SK-N-SH (cell line): ENCODE measurements around the gene RFNG. TPM values are rescaled to one million over a fixed set of nuclear protein-coding genes. Genes with fewer than 3 reads are reported as not detected.
A peak's percentile ranks its signal among the peaks of the same experiment; 100 is the strongest.

Experiments used
- CTCF ChIA-PET: fragments of 300-600, 350-600 bp; formaldehyde crosslinking; extraction: SDS; loops from one replicate; lab custom pipeline; 2021; lab: Yijun Ruan, JAX
- POLR2A ChIA-PET: fragments of 350-600 bp; sonication (Branson Sonifier 250); formaldehyde crosslinking; extraction: SDS; loops from one replicate; lab custom pipeline; 2020; ENCODE audit warnings: antibody characterized with exemption, inconsistent platforms; lab: Yijun Ruan, JAX
- DNase-seq: peaks from one replicate; pipeline ENCODE4 v3.0.0; 2012
- H2AFZ ChIP-seq: fragments of 200-600 bp; sonication (generic); 2 replicates; pipeline ENCODE4 v1.8.1; 2016; ENCODE audit warnings: antibody characterized with exemption, mild to moderate bottlenecking, low read depth
- H3F3A ChIP-seq: fragments of 200-600 bp; sonication (generic); replicated peaks from 2 replicates; pipeline ENCODE3; 2016; ENCODE audit warnings: antibody characterized with exemption, mild to moderate bottlenecking; ENCODE audit not compliant: insufficient read depth
- H3K27ac ChIP-seq, 2 experiments: fragments of 200-500 bp in 1 of 2; fragments of 200-600 bp in 1 of 2; sonication (Bioruptor generic) in 1 of 2; sonication (generic), shearing (Covaris generic) in 1 of 2; 2 replicates each; pipeline versions ENCODE4 v1.5.1 to v1.6.1; 2014 to 2016; ENCODE audit warnings: low read depth in 2 of 2, inconsistent platforms in 1 of 2, low read length in 1 of 2, mild to moderate bottlenecking in 1 of 2, mixed read lengths in 1 of 2
- H3K27me3 ChIP-seq: fragments of 200-600 bp; sonication (generic), shearing (Covaris generic); 2 replicates; pipeline ENCODE4 v1.6.1; 2016; ENCODE audit warnings: mixed run types; ENCODE audit not compliant: insufficient read depth
- H3K36me3 ChIP-seq, 2 experiments: fragments of 200-500 bp in 1 of 2; fragments of 200-600 bp in 1 of 2; sonication (Bioruptor generic) in 1 of 2; sonication (generic) in 1 of 2; replicated peaks in 1 of 2; 2 replicates each; pipeline versions ENCODE3 to v1.5.1; 2014 to 2016; ENCODE audit warnings: low read length in 1 of 2, mild to moderate bottlenecking in 1 of 2; ENCODE audit not compliant: insufficient read depth in 2 of 2, control insufficient read depth in 1 of 2
- H3K4me1 ChIP-seq, 2 experiments: fragments of 200-500 bp in 1 of 2; fragments of 200-600 bp in 1 of 2; sonication (Bioruptor generic) in 1 of 2; sonication (generic), shearing (Covaris generic) in 1 of 2; 2 replicates each; pipeline versions ENCODE4 v1.5.1 to v1.6.1; 2014 to 2016; ENCODE audit warnings: low read depth in 1 of 2, low read length in 1 of 2, mixed run types in 1 of 2; ENCODE audit not compliant: insufficient read depth in 2 of 2, control insufficient read depth in 1 of 2
- H3K4me2 ChIP-seq: fragments of 200-600 bp; sonication (generic), shearing (Covaris generic); 2 replicates; pipeline ENCODE4 v1.6.1; 2017; ENCODE audit warnings: mixed run types
- H3K4me3 ChIP-seq, 2 experiments: fragments of 200-500 bp in 1 of 2; fragments of 200-600 bp in 1 of 2; sonication (Bioruptor generic) in 1 of 2; sonication (generic), shearing (Covaris generic) in 1 of 2; 2 replicates each; pipeline versions ENCODE4 v1.5.1 to v1.8.1; 2014 to 2016; ENCODE audit warnings: low read depth in 2 of 2, inconsistent platforms in 1 of 2, low read length in 1 of 2, mild to moderate bottlenecking in 1 of 2, mixed read lengths in 1 of 2, moderate library complexity in 1 of 2
- H3K79me2 ChIP-seq: fragments of 200-600 bp; sonication (generic); 2 replicates; pipeline ENCODE4 v1.8.1; 2017; ENCODE audit warnings: mild to moderate bottlenecking; ENCODE audit not compliant: insufficient read depth
- H3K9ac ChIP-seq: fragments of 200-600 bp; sonication (generic); 2 replicates; pipeline ENCODE4 v1.6.1; 2017; ENCODE audit warnings: mixed run types
- H3K9me2 ChIP-seq: fragments of 200-600 bp; sonication (generic); 2 replicates; pipeline ENCODE4 v1.6.1; 2017; ENCODE audit warnings: mixed run types
- H3K9me3 ChIP-seq: fragments of 200-600 bp; sonication (generic); 2 replicates; pipeline ENCODE4 v1.6.1; 2017; ENCODE audit warnings: mixed run types, mild to moderate bottlenecking, moderate library complexity
- H4K20me1 ChIP-seq: fragments of 200-600 bp; sonication (generic); 2 replicates; pipeline ENCODE4 v1.6.1; 2017; ENCODE audit warnings: mild to moderate bottlenecking, mixed run types; ENCODE audit not compliant: insufficient read depth
- FOSL2 ChIP-seq: IDR thresholded peaks from 2 replicates; pipeline ENCODE4 v1.4.0; 2012; ENCODE audit warnings: low read depth, mild to moderate bottlenecking, moderate library complexity, borderline replicate concordance
- FOXJ3 ChIP-seq: sonication (generic); formaldehyde crosslinking; IDR thresholded peaks from 2 replicates; pipeline ENCODE4 v1.5.1; 2020; ENCODE audit warnings: mild to moderate bottlenecking, missing genetic modification reagents
- GABPA ChIP-seq: IDR thresholded peaks from 2 replicates; pipeline ENCODE4 v1.4.0; 2012; ENCODE audit warnings: low read depth, mild to moderate bottlenecking
- GATA2 ChIP-seq: sonication (generic); formaldehyde crosslinking; IDR thresholded peaks from 2 replicates; pipeline ENCODE4 v1.5.0; 2020; ENCODE audit warnings: mild to moderate bottlenecking, missing genetic modification reagents
- MEF2A ChIP-seq: IDR thresholded peaks from 2 replicates; pipeline ENCODE4 v1.4.0; 2012; ENCODE audit warnings: low read depth, borderline replicate concordance
- MXI1 ChIP-seq: IDR thresholded peaks from 2 replicates; pipeline ENCODE4 v1.6.1; 2012; ENCODE audit warnings: mild to moderate bottlenecking, low read depth, low read length, improper control_type of control experiment
- NRF1 ChIP-seq: IDR thresholded peaks from 2 replicates; pipeline ENCODE4 v1.6.1; 2012; ENCODE audit warnings: low read depth, mild to moderate bottlenecking, low read length
- POLR2AphosphoS5 ChIP-seq: IDR thresholded peaks from 2 replicates; pipeline ENCODE4 v1.6.1; 2012; ENCODE audit warnings: low read depth, low read length
- RFX5 ChIP-seq: IDR thresholded peaks from 2 replicates; pipeline ENCODE4 v1.6.1; 2012; ENCODE audit warnings: mild to moderate bottlenecking, improper control_type of control experiment, low read length
- RXRA ChIP-seq: IDR thresholded peaks from 2 replicates; pipeline ENCODE4 v1.4.0; 2012; ENCODE audit warnings: low read depth, mild to moderate bottlenecking, borderline replicate concordance
- SIN3A ChIP-seq: IDR thresholded peaks from 2 replicates; pipeline ENCODE4 v1.6.1; 2012; ENCODE audit warnings: low read depth, mild to moderate bottlenecking, low read length, moderate library complexity, borderline replicate concordance
- TAF1 ChIP-seq: IDR thresholded peaks from 2 replicates; pipeline ENCODE4 v1.6.1; 2012; ENCODE audit warnings: low read depth, mild to moderate bottlenecking, low read length, moderate library complexity, borderline replicate concordance
- TCF12 ChIP-seq: IDR thresholded peaks from 2 replicates; pipeline ENCODE4 v1.4.0; 2012
- WGBS: methylation state at CpG from one replicate; pipeline ENCODE4 v1.1.6; 2017; ENCODE audit warnings: low lambda C conversion rate; 5-methylcytosine and 5-hydroxymethylcytosine counted together
- polyA plus RNA-seq, 3 experiments: library from polyadenylated mRNA; depleted of rRNA; stranded (reverse); fragments of >200 nt; gene quantifications; 2 replicates each; pipeline ENCODE4 v1.2.3, GENCODE V29; 2012
- TF ChIP-seq, protein P1 (sequence below): fragments of 200-600 bp; sonication (generic); IDR thresholded peaks from 2 replicates; pipeline ENCODE4 v1.6.1; 2017; ENCODE audit warnings: antibody characterized with exemption, mild to moderate bottlenecking, moderate library complexity
- TF ChIP-seq, protein P2 (sequence below): fragments of 150-350 bp; IDR thresholded peaks from 2 replicates; pipeline ENCODE4 v1.6.1; 2016; ENCODE audit warnings: mild to moderate bottlenecking, low read depth, low read length
- TF ChIP-seq, protein P3 (sequence below): IDR thresholded peaks from 2 replicates; pipeline ENCODE4 v1.4.0; 2012; ENCODE audit warnings: low read depth, borderline replicate concordance
- TF ChIP-seq, protein P4 (sequence below): fragments of 150-350 bp; IDR thresholded peaks from 2 replicates; pipeline ENCODE4 v1.6.1; 2017; ENCODE audit warnings: antibody characterized with exemption, low read length, low read depth, borderline replicate concordance

RFNG gene
- polyA plus RNA-seq, 1 of the 3 experiments (the other 2 are of a cell fraction): 68.6 TPM

DNA sequence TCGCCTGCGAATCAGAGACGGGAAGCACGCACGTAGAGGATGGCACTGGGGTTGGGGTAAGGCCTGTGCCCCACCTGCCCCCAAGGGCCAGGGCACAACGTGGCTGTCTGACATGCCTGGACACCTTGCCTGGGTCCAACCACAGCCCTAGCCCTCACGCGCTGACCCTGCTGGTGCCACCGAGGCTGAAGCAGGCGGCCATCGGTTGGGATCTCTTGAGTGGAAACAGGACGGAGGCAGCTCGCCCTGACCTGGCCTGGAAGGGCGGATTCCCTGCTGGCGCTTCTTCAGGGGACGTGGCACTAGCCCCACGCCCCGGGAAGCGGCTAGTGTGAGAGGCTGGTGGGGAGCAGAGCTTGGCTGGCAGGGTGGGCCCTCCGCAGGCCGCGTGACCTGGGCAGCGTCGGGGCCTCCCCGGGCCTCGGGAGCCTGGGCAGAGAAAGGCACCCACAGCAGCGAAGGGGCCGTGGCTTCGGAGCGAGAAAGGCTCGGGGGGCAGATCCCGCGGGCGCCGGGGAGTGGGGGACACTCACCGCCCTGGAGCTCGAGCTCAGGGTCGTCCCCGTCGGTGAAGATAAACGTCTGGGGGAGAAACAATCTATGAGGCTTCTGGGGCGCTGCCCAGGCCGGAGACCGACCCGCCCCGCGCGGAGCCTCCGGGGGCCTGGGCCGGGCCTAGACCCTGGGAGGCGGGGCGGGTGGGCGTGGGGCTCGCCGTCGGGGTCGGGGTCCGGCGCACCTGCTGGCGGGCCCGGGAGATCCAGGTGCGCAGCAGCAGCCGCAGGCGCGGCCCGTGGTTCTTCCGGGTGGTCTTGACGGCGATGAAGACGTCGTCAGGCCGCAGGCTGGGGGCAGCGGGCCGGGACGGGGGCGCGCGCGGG lies 610 bp downstream of the RFNG start:
- Histone ChIP-seq H3K9ac (peak overlapping the region; percentile 71), H3K27ac (peak overlapping the region in 1 of 2 experiments; percentile 74; a peak in 1 of 4 replicates), H2AFZ (peak overlapping the region; percentile 32; the same call in 1 of the 2 replicates), H3K9me2 (no peaks in the 10 kb centered on the region), H4K20me1 (peaks cover 14% of the 10 kb centered on the region; the same call in 1 of the 2 replicates), H3K27me3 (no peaks in the 10 kb centered on the region), H3K36me3 (peaks cover 31 to 64% of the 10 kb centered on the region in 2 experiments), H3K4me2 (peak overlapping the region; percentile 92), H3F3A (peaks cover 2% of the 10 kb centered on the region), H3K4me3 (peak overlapping the region; percentile 81 to 100), H3K9me3 (no peaks in the 10 kb centered on the region), H3K4me1 (peaks cover 0 to 25% of the 10 kb centered on the region in 2 experiments; a peak in 2 of 4 replicates), H3K79me2 (peaks cover 49% of the 10 kb centered on the region)
- TF ChIP-seq RFX5: no peak
- no peak for TF ChIP-seq MEF2A
- no peak for TF ChIP-seq POLR2AphosphoS5
- TF ChIP-seq, protein P1, sequence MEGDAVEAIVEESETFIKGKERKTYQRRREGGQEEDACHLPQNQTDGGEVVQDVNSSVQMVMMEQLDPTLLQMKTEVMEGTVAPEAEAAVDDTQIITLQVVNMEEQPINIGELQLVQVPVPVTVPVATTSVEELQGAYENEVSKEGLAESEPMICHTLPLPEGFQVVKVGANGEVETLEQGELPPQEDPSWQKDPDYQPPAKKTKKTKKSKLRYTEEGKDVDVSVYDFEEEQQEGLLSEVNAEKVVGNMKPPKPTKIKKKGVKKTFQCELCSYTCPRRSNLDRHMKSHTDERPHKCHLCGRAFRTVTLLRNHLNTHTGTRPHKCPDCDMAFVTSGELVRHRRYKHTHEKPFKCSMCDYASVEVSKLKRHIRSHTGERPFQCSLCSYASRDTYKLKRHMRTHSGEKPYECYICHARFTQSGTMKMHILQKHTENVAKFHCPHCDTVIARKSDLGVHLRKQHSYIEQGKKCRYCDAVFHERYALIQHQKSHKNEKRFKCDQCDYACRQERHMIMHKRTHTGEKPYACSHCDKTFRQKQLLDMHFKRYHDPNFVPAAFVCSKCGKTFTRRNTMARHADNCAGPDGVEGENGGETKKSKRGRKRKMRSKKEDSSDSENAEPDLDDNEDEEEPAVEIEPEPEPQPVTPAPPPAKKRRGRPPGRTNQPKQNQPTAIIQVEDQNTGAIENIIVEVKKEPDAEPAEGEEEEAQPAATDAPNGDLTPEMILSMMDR: no peak
- no peak for TF ChIP-seq MXI1
- TF ChIP-seq, protein P2, sequence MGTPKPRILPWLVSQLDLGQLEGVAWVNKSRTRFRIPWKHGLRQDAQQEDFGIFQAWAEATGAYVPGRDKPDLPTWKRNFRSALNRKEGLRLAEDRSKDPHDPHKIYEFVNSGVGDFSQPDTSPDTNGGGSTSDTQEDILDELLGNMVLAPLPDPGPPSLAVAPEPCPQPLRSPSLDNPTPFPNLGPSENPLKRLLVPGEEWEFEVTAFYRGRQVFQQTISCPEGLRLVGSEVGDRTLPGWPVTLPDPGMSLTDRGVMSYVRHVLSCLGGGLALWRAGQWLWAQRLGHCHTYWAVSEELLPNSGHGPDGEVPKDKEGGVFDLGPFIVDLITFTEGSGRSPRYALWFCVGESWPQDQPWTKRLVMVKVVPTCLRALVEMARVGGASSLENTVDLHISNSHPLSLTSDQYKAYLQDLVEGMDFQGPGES: no peak
- no peak for TF ChIP-seq SIN3A
- no peak for TF ChIP-seq TCF12
- CTCF ChIA-PET: interaction anchor here (0.6 to 5.1 kb wide), 8 partner anchors 11 to 91 kb away, joined by 3 to 45 read pairs (median 11); partner anchors contain the start of genes DCXR, DUS1L and RAC3
- POLR2A ChIA-PET: interaction anchor here (1.0 kb wide), 1 partner anchor 9 kb away, joined by 3 read pairs; no protein-coding TSS in a partner anchor
- 45% methylated on average over 31 of the region's 79 CpGs for WGBS
- peak; percentile 90 for DNase-seq

DNA sequence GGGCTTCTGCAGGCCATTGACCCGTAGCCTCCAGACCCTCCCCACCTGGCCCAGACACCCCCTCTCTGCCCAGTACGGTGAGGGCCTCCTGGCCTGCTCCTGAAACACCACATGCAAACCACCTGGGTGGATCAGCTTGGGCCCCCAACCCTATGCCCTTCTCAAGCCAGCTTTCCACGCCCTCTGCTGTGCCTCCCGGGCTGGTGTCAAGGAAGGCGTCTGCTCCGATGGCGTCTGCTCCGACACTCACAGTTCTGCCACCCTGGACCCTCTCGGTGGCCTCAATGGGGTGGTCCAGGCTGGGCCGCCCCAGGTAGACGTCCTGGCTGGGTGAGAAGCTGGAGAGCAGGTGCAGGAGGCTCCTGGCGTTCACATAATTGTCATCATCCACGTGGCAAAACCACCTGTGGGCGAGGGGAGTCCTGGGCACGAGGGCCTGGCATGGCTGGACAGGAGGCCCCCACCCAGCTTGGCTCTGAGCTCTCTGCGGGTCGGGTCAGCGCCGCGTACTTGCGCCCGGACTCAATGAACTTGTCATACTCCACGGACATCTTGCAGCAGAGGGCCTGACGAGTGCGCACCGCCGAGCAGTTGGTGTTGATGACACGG lies 1.4 kb downstream of the RFNG start:
- no peak overlapping the region; a peak in 1 of 4 replicates for H3K27ac ChIP-seq
- H3K79me2 ChIP-seq: peaks cover 48% of the 10 kb centered on the region
- CTCF ChIA-PET: interaction anchor here (0.9 to 5.1 kb wide), 7 partner anchors 10 to 91 kb away, joined by 3 to 45 read pairs (median 18); partner anchors contain the start of genes DCXR and RAC3
- peaks cover 29 to 57% of the 10 kb centered on the region in 2 experiments for H3K36me3 ChIP-seq
- no peak overlapping the region for H2AFZ ChIP-seq
- no peak for DNase-seq
- H3F3A ChIP-seq: peaks cover 5% of the 10 kb centered on the region
- 90% methylated on average over 28 of the region's 28 CpGs for WGBS
- H3K9me3 ChIP-seq: no peaks in the 10 kb centered on the region
- H3K4me1 ChIP-seq: peaks cover 0 to 25% of the 10 kb centered on the region in 2 experiments; a peak in 2 of 4 replicates
- no peaks in the 10 kb centered on the region for H3K9me2 ChIP-seq
- peaks cover 14% of the 10 kb centered on the region; the same call in 1 of the 2 replicates for H4K20me1 ChIP-seq
- POLR2A ChIA-PET: interaction anchor here (0.6 kb wide), 1 partner anchor 91 kb away, joined by 3 read pairs; no protein-coding TSS in a partner anchor
- peak overlapping the region; percentile 81 to 100 for H3K4me3 ChIP-seq
- TF ChIP-seq SIN3A (no peak), FOXJ3 (CRISPR knock-in tag) (no peak), MEF2A (no peak), FOSL2 (no peak), NRF1 (no peak), GATA2 (CRISPR knock-in tag) (no peak), POLR2AphosphoS5 (no peak), GABPA (no peak), RXRA (no peak), RFX5 (no peak), TAF1 (no peak)
- TF ChIP-seq, protein P3, sequence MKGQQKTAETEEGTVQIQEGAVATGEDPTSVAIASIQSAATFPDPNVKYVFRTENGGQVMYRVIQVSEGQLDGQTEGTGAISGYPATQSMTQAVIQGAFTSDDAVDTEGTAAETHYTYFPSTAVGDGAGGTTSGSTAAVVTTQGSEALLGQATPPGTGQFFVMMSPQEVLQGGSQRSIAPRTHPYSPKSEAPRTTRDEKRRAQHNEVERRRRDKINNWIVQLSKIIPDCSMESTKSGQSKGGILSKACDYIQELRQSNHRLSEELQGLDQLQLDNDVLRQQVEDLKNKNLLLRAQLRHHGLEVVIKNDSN: no peak
- TF ChIP-seq, protein P4, sequence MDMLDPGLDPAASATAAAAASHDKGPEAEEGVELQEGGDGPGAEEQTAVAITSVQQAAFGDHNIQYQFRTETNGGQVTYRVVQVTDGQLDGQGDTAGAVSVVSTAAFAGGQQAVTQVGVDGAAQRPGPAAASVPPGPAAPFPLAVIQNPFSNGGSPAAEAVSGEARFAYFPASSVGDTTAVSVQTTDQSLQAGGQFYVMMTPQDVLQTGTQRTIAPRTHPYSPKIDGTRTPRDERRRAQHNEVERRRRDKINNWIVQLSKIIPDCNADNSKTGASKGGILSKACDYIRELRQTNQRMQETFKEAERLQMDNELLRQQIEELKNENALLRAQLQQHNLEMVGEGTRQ: no peak
- H3K4me2 ChIP-seq: peak overlapping the region; percentile 92
- no peaks in the 10 kb centered on the region for H3K27me3 ChIP-seq
- H3K9ac ChIP-seq: peak overlapping the region; percentile 71; the same call in 1 of the 2 replicates
